CD4-positive, CD25-positive, alpha-beta regulatory T cell (primary cell): Measurements from ENCODE around the gene DMD. TPM values are rescaled to one million over a fixed set of nuclear protein-coding genes. Genes with fewer than 3 reads are reported as not detected.

Experiments
- ATAC-seq, 2 donors: fragments of 150-1000 bp; cut with Tn5 transposase; one replicate each; pipeline ENCODE4 v1.10.0; 2021; ENCODE audit warnings: low read depth in 2 of 2, moderate number of reproducible peaks in 2 of 2, moderate library complexity in 1 of 2
- DNase-seq, 3 donors: peaks; one replicate each; pipeline versions ENCODE4 v3.0.0 to v3.0.0-alpha.2; 2012 to 2022; ENCODE audit warnings: mixed read lengths in 1 of 3
- H3K27ac ChIP-seq: one replicate; pipeline ENCODE4 v1.7.0; 2013; ENCODE audit warnings: mild to moderate bottlenecking, low read length; ENCODE audit not compliant: insufficient read depth, poor library complexity, severe bottlenecking
- H3K27me3 ChIP-seq: one replicate; pipeline ENCODE4 v1.7.0; 2013; ENCODE audit warnings: low read length; ENCODE audit not compliant: control insufficient read depth, insufficient read depth
- H3K36me3 ChIP-seq: one replicate; pipeline ENCODE4 v1.7.0; 2013; ENCODE audit warnings: mild to moderate bottlenecking, low read length, moderate library complexity; ENCODE audit not compliant: control insufficient read depth, insufficient read depth
- H3K4me1 ChIP-seq: 2 replicates; pipeline ENCODE4 v1.7.0; 2013; ENCODE audit warnings: mild to moderate bottlenecking, low read length; ENCODE audit not compliant: insufficient read depth, control insufficient read depth, poor library complexity, severe bottlenecking
- H3K4me3 ChIP-seq: one replicate; pipeline ENCODE4 v1.7.0; 2013; ENCODE audit warnings: low read depth, mild to moderate bottlenecking, low read length, moderate library complexity
- H3K9me3 ChIP-seq, 2 experiments: 1 replicate in 1 of 2; 2 replicates in 1 of 2; pipeline ENCODE4 v1.7.0; 2013; ENCODE audit warnings: low read length in 2 of 2, mild to moderate bottlenecking in 1 of 2, moderate library complexity in 1 of 2; ENCODE audit not compliant: control insufficient read depth in 2 of 2
- H3K27ac Mint-ChIP-seq, 3 donors: one replicate each; pipeline ENCODE4 v1.8.0; 2020 to 2022; ENCODE audit warnings: mild to moderate bottlenecking in 3 of 3, mixed read lengths in 3 of 3, moderate library complexity in 2 of 3
- H3K27me3 Mint-ChIP-seq: one replicate; pipeline ENCODE4 v1.8.0; 2022; ENCODE audit warnings: mild to moderate bottlenecking, mixed read lengths
- H3K36me3 Mint-ChIP-seq: one replicate; pipeline ENCODE4 v1.8.0; 2020; ENCODE audit warnings: mixed read lengths
- H3K4me1 Mint-ChIP-seq, 4 donors: one replicate each; pipeline ENCODE4 v1.8.0; 2020 to 2022; ENCODE audit warnings: mixed read lengths in 4 of 4, mild to moderate bottlenecking in 1 of 4
- H3K4me3 Mint-ChIP-seq, 4 donors: one replicate each; pipeline ENCODE4 v1.8.0; 2020 to 2022; ENCODE audit warnings: mild to moderate bottlenecking in 4 of 4, mixed read lengths in 4 of 4, moderate library complexity in 3 of 4
- H3K9me3 Mint-ChIP-seq, 7 donors: one replicate each; pipeline ENCODE4 v1.8.0; 2020 to 2022; ENCODE audit warnings: mixed read lengths in 7 of 7, mild to moderate bottlenecking in 3 of 7, moderate library complexity in 2 of 7
- polyA plus RNA-seq, 4 donors: library from polyadenylated mRNA; unstranded; fragments of 300-500 nt; fragmentation: Illumina TruSeq; gene quantifications; one replicate each; pipeline ENCODE4 v1.2.3, GENCODE V29; 2021
- total RNA-seq: library from RNA; stranded (reverse); gene quantifications from one replicate; pipeline ENCODE4 v1.2.3, GENCODE V29; 2022

Gene DMD
- total and polyA plus RNA-seq, 5 donors from 2014 or later = 0.20 to 2.8 (median 0.98) TPM

GRCh38 chrX:33149580-33149979 lies 61.8 kb downstream of the DMD start:
- DNase-seq (no peak), ATAC-seq (no peak)
- Mint-ChIP-seq H3K9me3 (peaks cover 0 to 3% (median 0%) of the 10 kb centered on the region in 7 donors), H3K27me3 (no peaks in the 10 kb centered on the region), H3K4me1 (no peaks in the 10 kb centered on the region), H3K4me3 (no peak overlapping the region), H3K36me3 (no peaks in the 10 kb centered on the region), H3K27ac (no peak overlapping the region)
- Histone ChIP-seq H3K4me3 (no peak overlapping the region), H3K27me3 (no peaks in the 10 kb centered on the region), H3K4me1 (no peaks in the 10 kb centered on the region), H3K27ac (no peak overlapping the region), H3K9me3 (no peaks in the 10 kb centered on the region), H3K36me3 (no peaks in the 10 kb centered on the region)

- Mint-ChIP-seq H3K27me3 (no peaks in the 10 kb centered on the region), H3K4me1 (no peaks in the 10 kb centered on the region), H3K27ac (no peak overlapping the region), H3K4me3 (no peak overlapping the region), H3K36me3 (no peaks in the 10 kb centered on the region), H3K9me3 (peaks cover 0 to 3% (median 0%) of the 10 kb centered on the region in 7 donors)
- Histone ChIP-seq H3K27ac (no peak overlapping the region), H3K36me3 (no peaks in the 10 kb centered on the region), H3K4me1 (no peaks in the 10 kb centered on the region), H3K4me3 (no peak overlapping the region), H3K27me3 (no peaks in the 10 kb centered on the region), H3K9me3 (no peaks in the 10 kb centered on the region)
- DNase-seq (no peak), ATAC-seq (no peak)
These were observed 62.3 kb downstream of the DMD start for GRCh38 chrX:33149085-33149484.

GRCh38 chrX:33142331-33142730 lies 69.0 kb downstream of the DMD start:
- no peak overlapping the region for H3K27ac Mint-ChIP-seq
- Histone ChIP-seq H3K4me3 (no peak overlapping the region), H3K9me3 (no peaks in the 10 kb centered on the region), H3K36me3 (no peaks in the 10 kb centered on the region), H3K27ac (no peak overlapping the region), H3K27me3 (no peaks in the 10 kb centered on the region), H3K4me1 (no peaks in the 10 kb centered on the region)
- H3K9me3 Mint-ChIP-seq = peaks cover 0 to 4% (median 2%) of the 10 kb centered on the region in 7 donors
- no peaks in the 10 kb centered on the region for H3K36me3 Mint-ChIP-seq
- no peak for DNase-seq
- ATAC-seq = no peak
- H3K27me3 Mint-ChIP-seq = no peaks in the 10 kb centered on the region
- H3K4me3 Mint-ChIP-seq = no peak overlapping the region
- H3K4me1 Mint-ChIP-seq = no peaks in the 10 kb centered on the region

- Mint-ChIP-seq H3K4me1 (no peaks in the 10 kb centered on the region), H3K27me3 (no peaks in the 10 kb centered on the region), H3K9me3 (peaks cover 0 to 4% (median 2%) of the 10 kb centered on the region in 7 donors), H3K36me3 (no peaks in the 10 kb centered on the region), H3K4me3 (no peak overlapping the region), H3K27ac (no peak overlapping the region)
- Histone ChIP-seq H3K9me3 (no peaks in the 10 kb centered on the region), H3K36me3 (no peaks in the 10 kb centered on the region), H3K27me3 (no peaks in the 10 kb centered on the region), H3K4me1 (no peaks in the 10 kb centered on the region), H3K27ac (no peak overlapping the region), H3K4me3 (no peak overlapping the region)
- DNase-seq = no peak
- no peak for ATAC-seq
These were observed 72.6 kb downstream of the DMD start for GRCh38 chrX:33138677-33139249.

- no peak for ATAC-seq
- no peaks in the 10 kb centered on the region for H3K36me3 Mint-ChIP-seq
These were observed 77.2 kb downstream of the DMD start for GRCh38 chrX:33134164-33134563.

GRCh38 chrX:33133320-33133719 lies 78.0 kb downstream of the DMD start:
- no peaks in the 10 kb centered on the region for H3K9me3 ChIP-seq
- ATAC-seq = no peak
- H3K36me3 Mint-ChIP-seq = no peaks in the 10 kb centered on the region
- no peak for DNase-seq
- H3K27ac ChIP-seq = no peak overlapping the region
- no peaks in the 10 kb centered on the region for H3K27me3 ChIP-seq
- peaks cover 0 to 4% (median 2%) of the 10 kb centered on the region in 7 donors for H3K9me3 Mint-ChIP-seq
- no peaks in the 10 kb centered on the region for H3K4me1 Mint-ChIP-seq
- no peak overlapping the region for H3K4me3 Mint-ChIP-seq
- no peaks in the 10 kb centered on the region for H3K27me3 Mint-ChIP-seq
- no peak overlapping the region for H3K27ac Mint-ChIP-seq
- no peak overlapping the region for H3K4me3 ChIP-seq
- no peaks in the 10 kb centered on the region for H3K4me1 ChIP-seq
- no peaks in the 10 kb centered on the region for H3K36me3 ChIP-seq

More at GRCh38 chrX:33134164-33134563, 77.2 kb downstream of the DMD start:
- peaks cover 0 to 6% (median 4%) of the 10 kb centered on the region in 7 donors for H3K9me3 Mint-ChIP-seq
- no peak overlapping the region for H3K27ac ChIP-seq
- H3K27ac Mint-ChIP-seq = no peak overlapping the region
- no peaks in the 10 kb centered on the region for H3K4me1 Mint-ChIP-seq
- DNase-seq = no peak
- no peaks in the 10 kb centered on the region for H3K4me1 ChIP-seq
- H3K9me3 ChIP-seq = no peaks in the 10 kb centered on the region
- H3K36me3 ChIP-seq = no peaks in the 10 kb centered on the region
- H3K27me3 Mint-ChIP-seq = no peaks in the 10 kb centered on the region
- H3K27me3 ChIP-seq = no peaks in the 10 kb centered on the region
- H3K4me3 ChIP-seq = no peak overlapping the region
- H3K4me3 Mint-ChIP-seq = no peak overlapping the region

- H3K4me3 Mint-ChIP-seq = no peak overlapping the region
- H3K27ac ChIP-seq = no peak overlapping the region
- ATAC-seq (no peak), DNase-seq (no peak)
- H3K36me3 Mint-ChIP-seq = no peaks in the 10 kb centered on the region
- no peaks in the 10 kb centered on the region for H3K9me3 ChIP-seq
- H3K27me3 Mint-ChIP-seq = no peaks in the 10 kb centered on the region
- H3K4me1 ChIP-seq = no peaks in the 10 kb centered on the region
- H3K4me3 ChIP-seq = no peak overlapping the region
- no peak overlapping the region for H3K27ac Mint-ChIP-seq
- no peaks in the 10 kb centered on the region for H3K36me3 ChIP-seq
- H3K4me1 Mint-ChIP-seq = no peaks in the 10 kb centered on the region
- no peaks in the 10 kb centered on the region for H3K27me3 ChIP-seq
- peaks cover 0 to 6% (median 2%) of the 10 kb centered on the region in 7 donors for H3K9me3 Mint-ChIP-seq
These were observed 78.8 kb downstream of the DMD start for GRCh38 chrX:33132569-33132968.

- ATAC-seq (no peak), DNase-seq (no peak)
- Histone ChIP-seq H3K27ac (no peak overlapping the region), H3K4me3 (no peak overlapping the region), H3K9me3 (no peaks in the 10 kb centered on the region), H3K36me3 (no peaks in the 10 kb centered on the region), H3K4me1 (no peaks in the 10 kb centered on the region), H3K27me3 (no peaks in the 10 kb centered on the region)
- Mint-ChIP-seq H3K4me1 (no peaks in the 10 kb centered on the region), H3K27me3 (no peaks in the 10 kb centered on the region), H3K9me3 (peaks cover 0 to 6% (median 0%) of the 10 kb centered on the region in 7 donors), H3K36me3 (no peaks in the 10 kb centered on the region), H3K4me3 (no peak overlapping the region), H3K27ac (no peak overlapping the region)
These were observed 81.7 kb downstream of the DMD start for GRCh38 chrX:33129607-33130006.
